Stimulated activated CD8-positive, alpha-beta memory T cell treated with anti-CD3 and anti-CD28 coated beads, Interleukin-15, amount 100 ng/mL, for 1 hour (primary cell): ENCODE measurements around the gene KBTBD12.

ENCODE experiments used
- DNase-seq: peaks from one replicate; pipeline ENCODE4 v3.0.0-alpha.2; 2020; ENCODE audit warnings: low read depth

KBTBD12 gene

GRCh38 chr3:127953091-127954035 is 38.3 kb downstream of the KBTBD12 start:
- no peak for DNase-seq

DNA sequence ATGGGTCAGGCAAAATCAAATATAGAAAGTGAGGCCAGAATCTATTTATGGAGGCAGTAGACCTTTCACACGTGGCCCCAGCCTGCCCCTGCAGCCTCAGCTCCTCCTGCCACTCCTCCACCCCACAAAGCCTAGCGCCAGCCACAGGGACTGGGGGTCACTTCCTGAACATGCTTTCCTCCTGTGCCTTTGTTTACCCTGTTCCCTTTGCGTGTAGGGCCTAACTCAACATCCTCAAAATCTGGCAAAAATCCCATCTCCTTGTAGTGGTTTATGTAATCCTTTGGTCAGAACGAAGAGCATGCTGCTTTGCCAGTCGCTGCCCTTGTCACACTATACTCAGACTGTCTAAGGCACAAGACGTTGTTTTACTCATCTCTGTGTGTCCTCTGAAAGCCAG is 39.6 kb downstream of the KBTBD12 start:
- DNase-seq = no peak

DNA sequence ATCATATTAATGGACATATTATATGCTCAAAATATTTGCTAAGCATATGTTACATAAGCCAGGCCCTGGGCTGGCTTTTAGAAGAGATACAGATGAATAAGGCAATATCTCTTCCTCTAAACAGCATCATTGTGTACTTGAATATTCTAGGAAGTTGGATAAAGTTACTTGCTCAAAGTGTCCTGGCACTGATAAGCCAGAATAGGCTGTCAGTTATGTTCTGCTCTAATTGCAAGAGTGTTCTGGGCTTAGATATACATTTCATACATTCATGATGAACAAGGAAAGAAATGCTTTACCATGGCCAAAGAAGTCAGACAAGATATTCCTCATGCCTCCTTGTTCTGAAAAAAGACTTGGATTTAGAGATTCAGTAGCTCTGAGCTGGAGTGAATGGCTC is 40.7 kb downstream of the KBTBD12 start:
- DNase-seq = no peak

GRCh38 chr3:127959041-127959440 is 44.0 kb downstream of the KBTBD12 start:
- no peak for DNase-seq

DNA sequence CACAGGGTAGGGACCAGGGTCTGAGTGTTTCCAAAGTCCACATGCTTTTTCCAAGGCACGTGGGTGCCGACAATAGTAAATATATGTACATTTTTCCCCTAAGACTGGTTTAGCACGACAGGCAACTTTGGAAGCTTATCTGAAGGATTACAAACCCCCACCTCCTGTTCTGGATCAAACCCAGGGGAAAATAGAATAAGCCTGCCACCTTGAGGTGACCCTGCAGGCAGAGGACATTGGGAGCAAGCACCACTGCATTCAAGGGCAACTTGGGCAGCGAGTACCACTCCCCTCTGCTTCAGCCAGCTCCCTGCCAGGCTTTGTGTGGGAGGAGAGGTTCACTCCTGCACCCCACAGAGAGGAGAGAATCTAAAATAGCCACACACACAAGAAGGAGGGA is 44.8 kb downstream of the KBTBD12 start:
- DNase-seq = no peak

- DNase-seq = no peak
These were observed 45.5 kb downstream of the KBTBD12 start for GRCh38 chr3:127960421-127960965.

DNA sequence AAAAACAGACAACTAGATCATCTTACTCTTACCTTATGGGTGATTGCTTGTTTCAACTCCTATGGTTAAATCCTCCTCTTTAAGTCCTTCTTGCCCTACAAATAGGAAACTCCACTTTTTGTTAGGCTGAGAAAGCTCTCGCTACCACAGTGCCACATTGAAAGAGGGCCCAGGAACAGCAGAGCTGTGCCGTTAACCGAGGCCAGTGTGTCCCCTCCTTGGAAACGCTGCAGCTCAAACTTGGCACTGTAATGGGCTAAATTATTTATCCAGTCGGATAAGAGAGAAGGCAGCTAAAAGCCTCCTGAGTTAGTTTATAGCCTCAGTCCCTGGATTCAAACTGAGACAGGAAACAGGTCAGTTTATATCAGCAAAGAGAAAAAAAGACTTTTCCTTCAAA is 46.1 kb downstream of the KBTBD12 start:
- DNase-seq = no peak

DNA sequence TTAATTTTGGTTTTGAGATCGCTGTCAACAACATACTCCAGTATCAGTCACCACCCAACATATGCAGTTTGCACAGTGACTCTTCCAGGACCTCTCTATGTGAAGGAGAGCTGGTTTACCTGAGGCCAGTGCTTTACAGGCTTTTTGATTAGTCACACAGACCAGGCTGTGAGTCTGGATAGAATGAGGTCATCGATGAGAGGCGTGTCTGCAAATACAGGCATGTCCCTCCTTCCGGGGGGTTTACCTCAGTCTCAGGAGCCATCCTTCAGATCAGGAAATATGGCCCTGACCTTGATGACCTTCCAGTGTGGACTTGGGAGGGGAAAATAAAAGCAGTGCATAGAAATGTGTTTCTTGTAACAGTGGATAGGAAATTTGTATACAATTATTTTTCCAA is 46.9 kb downstream of the KBTBD12 start:
- no peak for DNase-seq

- no peak for DNase-seq
These were observed 47.9 kb downstream of the KBTBD12 start for GRCh38 chr3:127962937-127963336.

DNA sequence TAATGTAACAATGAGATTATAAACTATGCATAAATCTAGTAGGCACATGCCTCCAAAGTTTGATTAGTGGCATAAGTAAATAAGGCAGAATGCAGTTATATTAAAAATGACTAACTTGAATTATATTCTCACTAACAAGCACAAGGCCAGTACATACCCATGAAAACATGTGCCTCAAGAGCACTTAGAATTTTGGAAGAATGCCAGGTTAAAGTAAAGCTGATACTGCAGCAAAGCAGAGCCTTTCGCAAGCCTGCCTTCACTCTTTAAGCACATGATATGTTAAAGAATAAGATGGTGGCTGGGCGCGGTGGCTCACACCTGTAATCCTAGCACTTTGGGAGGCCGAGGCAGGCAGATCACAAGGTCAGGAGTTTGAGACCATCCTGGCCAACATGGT is 49.0 kb downstream of the KBTBD12 start:
- DNase-seq = no peak

GRCh38 chr3:127964816-127965215 is 49.8 kb downstream of the KBTBD12 start:
- no peak for DNase-seq

DNA sequence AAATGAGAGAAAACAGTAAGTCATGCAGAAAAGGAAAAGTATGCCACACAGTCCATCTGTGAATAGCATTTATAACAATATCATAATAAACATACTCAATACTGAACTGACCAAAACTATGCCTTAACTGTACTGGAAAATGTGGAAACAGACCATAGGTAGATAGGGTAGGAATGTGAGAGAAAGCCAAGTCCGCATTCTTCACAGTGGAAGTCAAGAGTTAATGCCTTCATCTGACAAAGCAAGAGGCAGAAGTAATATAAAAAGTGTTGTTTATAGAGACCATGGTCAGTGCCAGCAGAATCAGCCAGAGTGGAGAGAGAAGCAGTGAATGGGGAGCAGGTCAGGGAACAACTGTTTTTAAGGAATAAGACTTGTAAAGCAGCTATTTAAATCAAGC is 52.3 kb downstream of the KBTBD12 start:
- DNase-seq = no peak

DNA sequence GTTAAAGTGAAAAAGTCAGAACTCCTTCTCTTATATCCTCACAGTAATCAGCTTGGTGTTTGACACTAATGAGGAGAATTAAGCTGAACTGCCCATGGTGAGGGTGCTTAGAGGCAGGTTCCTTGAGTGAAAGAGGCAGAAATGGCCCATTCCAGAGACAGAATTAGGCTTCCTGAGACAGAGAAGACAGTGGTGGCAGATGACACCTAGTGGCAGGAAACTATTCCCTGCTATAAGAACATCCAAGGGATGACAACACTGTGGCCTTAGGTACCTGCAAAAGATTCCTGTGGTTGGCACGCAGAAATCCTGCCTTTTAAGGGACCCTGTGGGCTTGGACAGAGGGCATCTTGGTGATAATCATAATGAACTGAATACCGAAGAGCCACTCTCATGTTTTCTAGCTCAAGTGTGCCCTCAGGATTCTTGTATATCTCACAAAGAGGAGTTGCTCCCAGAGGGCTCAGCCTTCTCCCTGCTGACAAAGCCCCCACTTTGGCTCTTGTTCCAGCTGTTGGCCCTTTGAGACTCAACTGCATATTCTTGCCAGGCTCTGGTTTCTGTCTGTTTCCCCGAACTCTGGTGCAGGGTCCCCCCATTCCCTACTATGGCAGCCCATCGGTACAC is 56.0 kb downstream of the KBTBD12 start:
- no peak for DNase-seq

GRCh38 chr3:127974226-127974625 is 59.2 kb downstream of the KBTBD12 start:
- DNase-seq = no peak

GRCh38 chr3:127975153-127976029 is 60.4 kb downstream of the KBTBD12 start:
- no peak for DNase-seq

DNA sequence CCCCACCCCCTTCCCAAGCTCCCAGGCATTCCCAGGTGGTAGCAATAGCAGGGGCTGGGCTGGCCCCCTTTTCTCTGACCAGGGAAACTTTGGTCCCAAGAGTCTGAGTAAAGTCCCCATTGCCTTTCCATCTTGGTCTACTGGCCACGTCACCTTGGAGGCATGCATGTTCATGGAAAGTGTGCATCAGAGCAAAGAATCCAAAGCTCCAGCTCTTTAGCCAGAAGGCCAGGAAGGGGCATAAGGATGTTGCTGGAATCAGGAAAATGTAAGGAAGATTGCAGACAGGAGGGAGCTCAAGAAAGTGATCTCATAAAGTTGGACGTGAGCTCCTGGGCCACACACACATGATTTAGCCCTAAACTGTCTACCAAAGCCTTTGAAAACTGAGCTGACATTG is 63.6 kb downstream of the KBTBD12 start:
- DNase-seq = no peak

DNA sequence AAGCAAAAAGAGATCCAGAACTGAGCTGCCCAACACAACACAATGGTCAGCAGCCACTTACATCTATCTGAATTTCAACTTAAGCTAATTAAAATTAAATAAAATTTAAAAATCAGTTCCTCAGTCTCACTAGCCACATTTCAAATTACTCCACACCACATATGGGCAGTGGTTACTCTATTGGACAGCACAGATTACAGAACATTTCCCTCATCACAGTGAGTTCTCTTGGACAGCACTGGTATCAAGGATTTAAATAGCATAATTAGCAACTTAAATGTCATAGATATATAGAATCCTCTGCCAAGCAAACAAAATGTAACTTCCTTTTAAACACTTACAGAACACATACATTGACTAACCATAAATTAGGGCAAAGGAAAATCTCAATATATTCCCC is 64.4 kb downstream of the KBTBD12 start:
- DNase-seq = no peak

DNA sequence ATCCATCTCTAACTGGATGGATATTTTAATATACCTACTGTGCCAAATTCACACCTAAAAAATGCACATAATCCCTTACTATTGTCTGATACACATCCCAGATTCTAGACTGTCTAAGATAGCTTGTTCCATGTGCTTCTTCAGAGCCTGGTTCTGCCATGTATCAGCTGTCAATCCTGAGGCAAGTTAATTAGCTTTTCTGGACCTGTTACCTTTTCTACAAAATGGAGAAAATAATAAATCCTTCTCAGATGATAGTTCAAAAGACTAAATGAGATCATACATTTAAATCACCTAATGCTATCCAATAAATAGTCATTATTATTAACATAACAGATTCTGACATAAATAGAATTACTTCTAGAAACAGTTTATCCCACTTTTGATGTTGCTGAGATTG is 66.1 kb downstream of the KBTBD12 start:
- DNase-seq = no peak

GRCh38 chr3:127982155-127982554 is 67.1 kb downstream of the KBTBD12 start:
- DNase-seq = no peak

DNA sequence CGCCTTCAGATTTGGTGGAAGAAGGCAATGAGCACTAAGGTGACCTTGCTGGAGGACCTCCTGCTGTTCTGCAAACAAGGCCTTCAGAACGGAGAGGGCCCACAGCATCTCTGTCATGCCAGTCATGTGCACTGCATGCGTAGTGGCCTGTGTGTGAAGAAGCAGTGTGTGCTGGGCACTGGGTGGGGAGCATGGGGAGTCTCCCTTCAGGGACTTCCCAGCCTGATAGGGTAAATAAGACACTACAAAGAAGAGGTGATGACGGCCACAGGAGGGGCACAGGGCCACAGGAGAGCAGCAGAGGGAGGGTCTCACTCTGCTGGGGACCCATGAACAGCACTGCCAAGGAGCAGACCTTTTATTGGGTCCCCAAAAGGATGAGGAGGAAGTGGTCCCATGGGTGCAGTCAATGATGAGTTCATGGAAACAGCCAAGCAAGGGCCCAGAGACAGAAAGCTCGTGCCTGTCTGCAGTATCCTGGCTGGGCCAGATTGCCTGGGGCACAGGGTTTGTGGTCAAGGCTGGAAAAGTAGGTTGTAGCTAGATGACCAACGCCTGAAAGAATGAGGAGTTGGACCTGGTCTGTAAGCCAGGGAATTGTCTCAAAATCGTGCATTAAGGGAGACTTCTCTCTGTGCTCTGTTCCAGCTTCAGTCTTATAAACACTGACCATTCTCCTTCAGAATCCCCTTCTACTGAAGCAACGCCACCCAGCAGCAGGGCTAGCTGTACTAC is 69.4 kb downstream of the KBTBD12 start:
- no peak for DNase-seq

DNA sequence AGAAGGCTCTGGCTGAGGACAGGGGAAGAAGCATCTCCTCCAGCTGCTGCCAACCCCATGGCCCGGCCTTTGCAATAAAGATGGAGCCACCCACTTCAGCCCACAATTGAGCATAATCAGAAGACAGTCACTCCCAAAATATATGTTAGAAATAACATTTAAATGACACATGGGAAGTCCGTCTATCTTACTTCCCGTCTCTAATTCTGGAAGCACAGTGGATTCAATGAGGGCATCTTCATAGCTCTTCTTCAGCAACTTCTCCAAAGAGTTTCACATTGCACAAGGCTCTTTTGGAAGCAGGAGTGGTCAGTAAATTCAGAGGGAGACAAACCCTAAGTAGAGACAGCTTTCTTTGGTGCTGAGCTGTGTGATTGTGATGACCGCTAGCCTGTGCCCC is 70.2 kb downstream of the KBTBD12 start:
- no peak for DNase-seq
